RCC 7860 (cell line): ENCODE measurements around the gene SCN4A.
"Not testable (repeated sequence)": the region's sequence is repeated elsewhere in the genome, so short reads cannot be mapped to it uniquely, and the experiment has no call there.

ENCODE experiments used
- DNase-seq: peaks from one replicate; pipeline ENCODE4 v3.0.0-alpha.2; 2015; ENCODE audit warnings: low spot score
- FAIRE-seq: peaks from 2 replicates; lab custom pipeline; 2012; peaks lifted over from hg19 to GRCh38; lab: Jason Lieb, UNC

Gene SCN4A

DNA sequence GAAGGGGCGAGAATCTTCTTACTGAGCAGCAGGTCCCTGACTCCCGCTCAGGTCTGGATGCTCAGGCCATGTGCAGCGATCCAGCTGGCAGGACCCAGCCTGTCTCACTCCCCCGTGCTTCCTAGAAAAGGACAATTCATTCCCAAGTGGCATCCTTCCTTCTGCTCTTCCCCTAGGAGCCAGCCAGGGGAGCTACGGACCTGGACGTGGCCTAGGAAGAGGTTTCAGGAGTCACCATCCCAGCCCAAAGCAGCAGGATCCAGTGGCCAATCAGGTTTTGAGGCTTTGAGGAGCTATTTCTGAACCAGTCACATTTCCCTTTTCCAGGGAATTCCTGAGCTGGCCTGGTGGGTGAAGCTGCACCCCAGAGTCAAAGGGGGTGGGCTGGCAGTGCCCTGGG is 32.8 kb downstream of the SCN4A start:
- DNase-seq (no peak), FAIRE-seq (no peak)

DNA sequence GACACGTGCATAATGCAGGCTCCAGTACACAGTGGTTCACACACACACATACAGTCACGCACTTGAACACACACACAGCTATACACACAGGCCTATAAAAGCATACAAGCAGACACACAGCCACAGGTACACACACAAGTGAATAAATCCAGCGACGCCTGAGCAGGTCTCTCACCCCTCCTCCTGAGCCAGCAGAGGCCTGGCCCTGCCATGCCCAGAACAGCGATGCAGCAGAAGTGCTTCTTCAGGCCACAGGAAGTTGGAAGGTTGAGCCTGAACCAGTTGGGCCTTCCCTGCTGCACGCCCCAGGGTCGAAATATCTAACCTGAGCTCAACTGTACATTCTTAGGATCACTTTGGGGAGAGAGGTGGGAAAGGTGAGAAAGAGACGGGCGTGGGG is 33.3 kb downstream of the SCN4A start:
- no peak for FAIRE-seq
- no peak for DNase-seq

GRCh38 chr17:63937920-63938319 is 34.8 kb downstream of the SCN4A start:
- FAIRE-seq (no peak), DNase-seq (no peak)

DNA sequence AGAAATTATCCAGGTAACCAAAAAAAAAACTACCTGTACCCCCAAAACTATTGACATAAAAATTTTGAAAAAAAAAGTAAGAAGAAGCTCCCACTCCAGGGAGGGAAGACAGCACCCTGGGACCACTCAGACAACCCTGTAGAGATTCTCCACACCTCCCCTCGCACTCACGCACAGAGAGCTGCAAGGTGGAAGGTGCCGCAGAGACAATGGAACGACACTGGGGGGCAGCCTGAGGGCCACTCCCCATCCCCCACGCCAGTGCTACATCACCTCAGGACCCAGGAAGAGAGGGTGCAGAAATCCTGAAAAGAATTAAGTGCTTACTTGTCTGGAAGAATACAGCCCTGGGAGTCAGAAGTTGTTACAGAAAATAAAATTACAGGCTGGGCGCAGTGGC is 35.4 kb downstream of the SCN4A start:
- DNase-seq (no peak), FAIRE-seq (no peak)

- no peak for FAIRE-seq
- no peak for DNase-seq
Measured at GRCh38 chr17:63934183-63935112, 38.3 kb downstream of the SCN4A start.

DNA sequence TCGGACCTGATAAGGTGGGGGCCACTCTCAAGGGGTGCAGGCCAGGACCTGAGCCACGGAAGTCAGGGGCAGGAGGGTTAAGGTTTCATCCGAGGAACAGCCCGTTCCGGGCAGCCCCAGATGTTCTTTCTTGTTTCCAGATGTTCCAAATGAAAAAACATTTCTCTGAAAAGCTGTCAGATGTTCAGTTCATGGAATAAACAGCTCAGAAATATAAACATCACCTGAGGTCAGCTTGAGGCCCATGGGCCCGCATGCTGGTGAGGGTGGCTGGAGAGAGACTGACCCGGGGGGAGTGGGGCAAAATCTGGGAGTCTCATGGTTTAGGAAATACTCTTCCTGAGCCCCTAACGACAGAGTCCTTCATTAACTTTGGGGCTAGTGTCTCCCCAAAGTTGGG is 39.1 kb downstream of the SCN4A start:
- no peak for FAIRE-seq
- no peak for DNase-seq

- FAIRE-seq (no peak), DNase-seq (no peak)
Measured at GRCh38 chr17:63932721-63933120, 40.0 kb downstream of the SCN4A start.

GRCh38 chr17:63931981-63932561 is 40.6 kb downstream of the SCN4A start, which contains the start of gene CD79B:
TSS of gene CD79B (minus strand) at chr17:63932331. CDS start at chr17:63932261, 70 bp downstream.
- DNase-seq: no peak
- no peak for FAIRE-seq

DNA sequence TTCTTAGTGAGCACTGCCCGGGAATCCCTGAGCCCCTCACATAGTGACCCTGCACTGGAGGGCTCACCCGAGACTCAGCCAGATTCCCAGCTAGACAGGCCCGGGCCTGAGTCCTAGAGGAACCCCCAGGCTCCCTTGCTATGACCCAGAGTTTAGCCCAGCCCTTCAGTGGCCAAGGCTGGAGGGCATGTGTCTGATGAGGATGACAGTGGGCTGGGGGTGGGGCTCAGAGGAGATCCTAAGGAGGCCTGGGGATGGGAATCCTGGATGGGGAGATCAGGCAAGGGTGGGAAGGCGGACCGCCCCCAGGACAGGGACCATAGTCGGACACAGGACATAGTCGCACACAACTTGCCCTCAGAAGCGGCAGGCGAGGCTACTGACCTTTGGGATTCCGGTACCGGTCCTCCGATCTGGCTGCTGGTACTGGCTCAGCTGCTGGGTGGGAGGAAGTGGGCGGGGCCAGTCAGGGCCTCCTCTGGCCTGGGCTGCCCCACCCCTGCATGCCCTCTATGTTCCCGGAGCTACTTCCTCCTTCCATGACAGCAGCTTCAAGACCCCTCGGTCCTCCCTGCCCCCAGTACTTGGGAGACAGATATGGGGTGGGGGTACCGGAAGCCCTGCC is 41.7 kb downstream of the SCN4A start:
- DNase-seq (no peak), FAIRE-seq (no peak)

- no peak for FAIRE-seq
- no peak for DNase-seq
Measured at GRCh38 chr17:63929860-63930766, 42.6 kb downstream of the SCN4A start.

DNA sequence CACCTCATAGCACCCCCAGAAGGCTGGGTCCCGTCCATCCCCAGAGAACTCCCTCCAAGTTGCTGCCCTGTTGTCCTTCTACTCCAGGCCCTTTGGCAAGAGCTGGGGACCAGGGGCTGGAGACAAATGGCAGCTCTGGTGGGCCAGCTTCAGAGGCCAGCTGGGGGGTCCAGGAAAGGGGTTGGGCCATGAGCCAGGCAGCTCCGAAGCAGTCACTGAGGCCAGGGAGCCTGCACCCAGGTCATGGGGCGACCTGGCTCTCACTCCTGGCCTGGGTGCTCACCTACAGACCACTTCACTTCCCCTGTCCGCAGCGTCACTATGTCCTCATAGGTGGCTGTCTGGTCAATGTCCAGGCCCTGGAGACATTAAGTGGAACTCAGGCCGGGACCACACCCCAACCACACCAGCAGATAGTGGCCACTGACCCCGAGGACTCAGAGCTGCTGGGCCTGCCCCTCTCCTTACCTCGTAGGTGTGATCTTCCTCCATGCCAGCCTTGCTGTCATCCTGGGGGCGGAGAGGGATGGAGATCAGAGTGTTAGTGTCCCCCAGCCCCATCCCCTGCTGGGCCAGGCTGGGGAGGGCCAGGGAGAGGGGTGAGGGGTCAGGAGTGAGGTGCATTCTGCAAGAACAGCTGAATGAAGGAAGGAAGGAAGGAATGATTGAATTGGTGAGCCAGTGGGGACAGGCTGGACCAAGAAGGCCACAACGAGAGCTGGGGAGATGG is 43.6 kb downstream of the SCN4A start:
- FAIRE-seq: no peak
- no peak for DNase-seq

- FAIRE-seq: no peak
Measured at GRCh38 chr17:63928172-63928666, 44.5 kb downstream of the SCN4A start.

GRCh38 chr17:63927464-63928171 is 45.1 kb downstream of the SCN4A start:
- no peak for FAIRE-seq
- DNase-seq: no peak

More at GRCh38 chr17:63928172-63928666, 44.5 kb downstream of the SCN4A start:
- no peak for DNase-seq

GRCh38 chr17:63926164-63926563 is 46.6 kb downstream of the SCN4A start:
- FAIRE-seq: no peak
- DNase-seq: no peak

DNA sequence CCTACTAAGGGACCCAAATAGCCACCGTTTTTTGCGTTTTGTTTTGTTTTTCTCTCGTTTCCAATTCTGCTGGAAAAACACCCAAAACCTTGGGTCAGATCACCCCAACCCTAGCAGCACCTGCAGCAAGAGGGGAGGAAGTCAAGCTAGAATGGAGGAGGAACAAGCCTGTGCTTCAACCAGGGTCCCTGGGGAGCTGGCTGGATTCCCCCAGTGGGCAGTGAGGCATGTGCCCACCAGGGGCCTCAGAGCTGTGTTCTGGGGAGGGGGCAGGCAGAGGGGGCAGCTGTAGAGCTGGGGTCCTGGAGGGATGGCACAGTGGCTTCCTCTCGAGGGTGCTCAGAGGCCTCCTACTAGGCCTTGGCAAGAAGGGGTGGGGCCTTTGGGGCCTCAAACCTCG is 47.1 kb downstream of the SCN4A start:
- FAIRE-seq: no peak
- DNase-seq: no peak

DNA sequence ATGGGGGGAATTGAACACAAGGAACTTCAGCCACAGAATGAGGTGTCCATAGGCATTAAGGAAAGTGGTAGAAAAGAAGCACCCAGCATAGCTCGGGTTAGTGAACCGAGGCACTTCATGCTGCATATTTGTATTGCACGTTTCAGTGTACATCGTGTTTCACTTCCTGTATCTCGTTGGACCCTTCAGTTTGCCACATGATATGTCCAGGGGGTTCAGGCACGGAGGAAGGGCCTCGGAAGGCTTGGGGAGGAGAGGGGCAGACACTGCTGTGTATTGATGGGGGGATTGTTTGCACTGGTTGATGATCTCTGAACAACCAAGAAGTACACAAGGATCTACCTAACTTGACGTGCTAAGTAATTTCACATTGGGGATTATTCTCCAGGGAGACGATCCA is 50.3 kb downstream of the SCN4A start:
- not testable (repeated sequence) for FAIRE-seq, DNase-seq

DNA sequence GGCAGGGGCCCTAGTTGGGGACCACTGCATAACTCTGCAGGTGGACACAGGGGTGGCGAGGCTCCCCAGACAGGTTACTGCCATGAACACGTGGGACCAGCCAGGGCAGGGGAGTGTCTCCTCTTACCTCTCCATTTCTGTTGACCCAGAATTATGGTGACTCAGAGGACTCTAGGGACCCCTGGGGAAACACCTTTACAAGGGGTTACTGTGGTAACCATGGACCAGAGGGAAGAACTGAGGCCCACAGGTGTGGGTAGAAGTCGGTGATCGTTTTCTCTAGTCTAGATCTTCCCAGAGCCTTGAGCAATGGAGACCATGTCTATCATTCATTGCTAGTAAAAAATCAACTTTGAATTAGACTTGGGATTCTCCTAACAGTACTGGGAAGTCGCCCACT is 51.9 kb downstream of the SCN4A start:
- FAIRE-seq, DNase-seq: not testable (repeated sequence)

GRCh38 chr17:63920050-63920449 is 52.7 kb downstream of the SCN4A start:
- not testable (repeated sequence) for DNase-seq, FAIRE-seq

GRCh38 chr17:63919311-63919723 is 53.4 kb downstream of the SCN4A start:
- DNase-seq: peak; percentile 20

More at GRCh38 chr17:63919311-63919723, 53.4 kb downstream of the SCN4A start:
- FAIRE-seq: no peak
